Pons (tissue), 1 donor: Measurements from ENCODE around the gene MAP2K6.

Experiments used
- DNase-seq: peaks from one replicate; pipeline ENCODE4 v3.0.0-alpha.2; 2016; ENCODE audit warnings: low spot score

MAP2K6 gene

GRCh38 chr17:69427486-69428197 is 13.1 kb downstream of the MAP2K6 start:
- no peak for DNase-seq

GRCh38 chr17:69428252-69428980 is 13.9 kb downstream of the MAP2K6 start:
- peak; percentile 73 for DNase-seq

GRCh38 chr17:69430488-69430887 is 16.0 kb downstream of the MAP2K6 start:
- no peak for DNase-seq

- DNase-seq = no peak
Measured at GRCh38 chr17:69431835-69432234, 17.3 kb downstream of the MAP2K6 start.

- DNase-seq = no peak
Measured at GRCh38 chr17:69433093-69433492, 18.6 kb downstream of the MAP2K6 start.

- peak; percentile 57 for DNase-seq
Measured at GRCh38 chr17:69434164-69434579, 19.7 kb downstream of the MAP2K6 start.

- DNase-seq = no peak
Measured at GRCh38 chr17:69435971-69436696, 21.6 kb downstream of the MAP2K6 start.

- DNase-seq = no peak
Measured at GRCh38 chr17:69437475-69437874, 23.0 kb downstream of the MAP2K6 start.

- no peak for DNase-seq
Measured at GRCh38 chr17:69438776-69439175, 24.3 kb downstream of the MAP2K6 start.

- no peak for DNase-seq
Measured at GRCh38 chr17:69441179-69441578, 26.7 kb downstream of the MAP2K6 start.

- DNase-seq = no peak
Measured at GRCh38 chr17:69443138-69443537, 28.6 kb downstream of the MAP2K6 start.

- no peak for DNase-seq
Measured at GRCh38 chr17:69444023-69444422, 29.5 kb downstream of the MAP2K6 start.

- DNase-seq = no peak
Measured at GRCh38 chr17:69445132-69445531, 30.6 kb downstream of the MAP2K6 start.

GRCh38 chr17:69447726-69448125 is 33.2 kb downstream of the MAP2K6 start:
- DNase-seq = peak; percentile 59

- peak; percentile 85 for DNase-seq
Measured at GRCh38 chr17:69448431-69449102, 34.1 kb downstream of the MAP2K6 start.

- no peak for DNase-seq
Measured at GRCh38 chr17:69450131-69450530, 35.6 kb downstream of the MAP2K6 start.

- DNase-seq = no peak
Measured at GRCh38 chr17:69450918-69451317, 36.4 kb downstream of the MAP2K6 start.

GRCh38 chr17:69451416-69452394 is 37.2 kb downstream of the MAP2K6 start:
- DNase-seq = no peak

- no peak for DNase-seq
Measured at GRCh38 chr17:69452664-69453260, 38.3 kb downstream of the MAP2K6 start.

GRCh38 chr17:69454051-69454450 is 39.6 kb downstream of the MAP2K6 start:
- no peak for DNase-seq

GRCh38 chr17:69455040-69455439 is 40.5 kb downstream of the MAP2K6 start:
- DNase-seq = no peak
